HEK293 (cell line): Measurements from ENCODE around the gene WBP1.

ENCODE experiments used
- ZNF211 ChIP-seq: fragments of 450-650 bp; formaldehyde crosslinking; IDR thresholded peaks from 2 replicates; pipeline ENCODE4 v1.5.1; 2016; ENCODE audit warnings: low read depth, missing biosample characterization, missing genetic modification characterization
- ZNF223 ChIP-seq: fragments of 450-650 bp; formaldehyde crosslinking; IDR thresholded peaks from 2 replicates; pipeline ENCODE4 v1.5.1; 2016; ENCODE audit warnings: missing biosample characterization, missing genetic modification characterization

DNA sequence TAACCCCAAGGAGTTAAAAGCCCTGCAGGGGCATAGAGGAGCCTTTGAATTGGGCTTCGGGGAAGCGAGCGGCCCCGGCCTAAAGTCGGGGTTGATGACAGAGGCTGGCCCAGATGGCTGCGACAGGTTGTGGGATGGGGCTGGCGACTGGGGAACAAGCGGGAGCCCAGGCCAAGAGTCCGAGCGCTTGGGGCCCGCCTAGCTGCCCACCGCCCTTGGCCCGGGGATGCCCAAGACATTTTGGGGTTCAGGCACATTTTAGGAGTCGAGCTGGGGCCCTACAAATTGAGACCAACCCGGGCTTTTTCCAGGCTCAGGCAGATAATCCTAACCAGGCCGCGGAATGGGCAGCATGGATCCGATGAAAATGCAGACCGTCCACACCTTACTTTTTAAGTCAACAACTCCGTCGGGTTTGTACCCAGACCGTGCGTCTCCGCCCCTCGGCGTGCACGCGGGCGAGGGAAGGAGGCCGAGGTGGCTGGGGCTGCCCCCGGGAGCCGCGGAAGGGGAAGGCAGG, 17.0 kb upstream of the WBP1 start:
- TF ChIP-seq ZNF223 (tag by site-specific recombination) = no peak
- no peak for TF ChIP-seq ZNF211 (tag by site-specific recombination)
